SK-N-MC (cell line): ENCODE data around the gene CD3D.

ENCODE experiments used
- EZH2 ChIP-seq: fragments of 200-600 bp; sonication (generic); IDR thresholded peaks from one replicate; pipeline ENCODE4 v1.6.1; 2017; ENCODE audit warnings: antibody characterized with exemption
- POLR2AphosphoS5 ChIP-seq: IDR thresholded peaks from 2 replicates; pipeline ENCODE4 v1.6.1; 2012; ENCODE audit warnings: mild to moderate bottlenecking, low read depth, low read length, borderline replicate concordance

DNA sequence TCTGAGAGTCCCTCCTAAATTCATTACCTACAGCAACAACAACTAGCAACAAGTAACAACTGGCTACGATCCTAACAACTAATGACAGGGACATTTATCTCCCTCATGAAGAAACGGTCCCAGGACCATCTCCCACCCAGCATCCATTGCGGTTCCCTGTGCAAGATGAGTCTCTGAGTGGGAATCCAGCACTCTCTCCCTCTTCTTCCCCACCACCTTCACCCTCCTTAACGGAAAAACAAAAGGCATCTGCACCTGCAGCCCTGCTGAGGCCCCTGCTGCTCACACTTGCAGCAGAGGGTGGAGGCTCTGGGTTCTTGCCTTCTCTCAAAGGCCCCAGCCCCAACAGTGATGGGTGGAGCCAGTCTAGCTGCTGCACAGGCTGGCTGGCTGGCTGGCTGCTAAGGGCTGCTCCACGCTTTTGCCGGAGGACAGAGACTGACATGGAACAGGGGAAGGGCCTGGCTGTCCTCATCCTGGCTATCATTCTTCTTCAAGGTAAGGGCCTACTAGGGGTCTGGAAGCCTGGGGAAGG lies 1.5 kb upstream of the CD3D start, which contains the start of gene CD3G:
- TF ChIP-seq POLR2AphosphoS5 (no peak), EZH2 (no peak)
